A673 (cell line): ENCODE data around the gene ASTN1. TPM values are rescaled to one million over a fixed set of nuclear protein-coding genes. Genes with fewer than 3 reads are reported as not detected.

Experiments
- BruUV-seq: library from RNA; stranded (reverse); fragments of 400-500 nt; replicated peaks from 2 replicates; lab custom pipeline; 2021; lab: Mats Ljungman, UMichigan
- CTCF ChIA-PET: fragments of 300-600 bp; sonication (Branson Sonifier 250); formaldehyde crosslinking; loops from one replicate; lab custom pipeline; 2022; ENCODE audit warnings: antibody characterized with exemption; lab: Charles Lee
- POLR2A ChIA-PET: fragments of 300-600 bp; sonication (Branson Sonifier 250); formaldehyde crosslinking; loops from one replicate; lab custom pipeline; 2022; ENCODE audit warnings: antibody characterized with exemption; ENCODE audit not compliant: low non-redundant PET; lab: Charles Lee
- DNase-seq: peaks from one replicate; pipeline ENCODE4 v3.0.0-alpha.2; 2015; ENCODE audit warnings: low spot score
- H3K27ac ChIP-seq: fragments of 200-600 bp; sonication (generic); 2 replicates; pipeline ENCODE4 v1.5.1; 2016; ENCODE audit warnings: mixed run types, low read depth, mild to moderate bottlenecking, mixed read lengths, antibody characterized with exemption, low read length; ENCODE audit not compliant: poor library complexity, severe bottlenecking
- H3K27me3 ChIP-seq: fragments of 200-600 bp; sonication (generic); replicated peaks from 2 replicates; pipeline ENCODE4 v1.6.1; 2017; ENCODE audit warnings: mixed run types, low read depth, mild to moderate bottlenecking, mixed read lengths, antibody characterized with exemption, low read length; ENCODE audit not compliant: insufficient read depth, poor library complexity
- H3K36me3 ChIP-seq: fragments of 200-600 bp; sonication (generic); 2 replicates; pipeline ENCODE4 v1.6.1; 2016; ENCODE audit warnings: mixed run types, mild to moderate bottlenecking, mixed read lengths, antibody characterized with exemption, low read length; ENCODE audit not compliant: insufficient read depth, poor library complexity, severe bottlenecking
- H3K4me1 ChIP-seq: fragments of 200-600 bp; sonication (generic); 2 replicates; pipeline ENCODE4 v1.6.1; 2017; ENCODE audit warnings: mixed run types, mild to moderate bottlenecking, mixed read lengths, antibody characterized with exemption, low read length; ENCODE audit not compliant: insufficient read depth, poor library complexity, severe bottlenecking
- H3K4me3 ChIP-seq: fragments of 200-600 bp; sonication (generic); 2 replicates; pipeline ENCODE4 v1.5.1; 2016; ENCODE audit warnings: low read depth, mixed run types, mild to moderate bottlenecking, mixed read lengths, low read length; ENCODE audit not compliant: poor library complexity, severe bottlenecking
- H3K9me3 ChIP-seq: fragments of 200-600 bp; sonication (generic); 2 replicates; pipeline ENCODE4 v1.6.1; 2016; ENCODE audit warnings: mixed run types, low read depth, mild to moderate bottlenecking, mixed read lengths, antibody characterized with exemption, low read length; ENCODE audit not compliant: poor library complexity, severe bottlenecking
- CTCF ChIP-seq: fragments of 300-800, 200-600 bp; sonication (generic); conservative IDR thresholded peaks from 2 replicates; pipeline ENCODE4 v1.5.1; 2017; ENCODE audit warnings: low read depth, mild to moderate bottlenecking, antibody characterized with exemption, low read length, moderate library complexity, mixed read lengths
- EZH2 ChIP-seq: fragments of 200-600 bp; sonication (generic); IDR thresholded peaks from 2 replicates; pipeline ENCODE4 v1.6.1; 2017; ENCODE audit warnings: borderline replicate concordance, low read depth, mild to moderate bottlenecking, mixed read lengths, antibody characterized with exemption, low read length; ENCODE audit not compliant: poor library complexity, severe bottlenecking
- intact Hi-C: fragments of 100-400 bp; cut with micrococcal nuclease; formaldehyde crosslinking; loops from one replicate; pipeline ENCODE4 v1.10.0; 2022; ENCODE audit not compliant: unreplicated experiment
- total RNA-seq: library from RNA; stranded (reverse); gene quantifications from 2 replicates; pipeline ENCODE4 v1.2.3, GENCODE V29; 2021

ASTN1 gene
- total RNA-seq, 1 experiment from 2014 or later, result 0.41 TPM

GRCh38 chr1:176869577-176869976 is 294.9 kb downstream of the ASTN1 start:
- H3K27ac ChIP-seq, result no peak overlapping the region
- BruUV-seq, result no TSS peak
- no peaks in the 10 kb centered on the region for H3K4me1 ChIP-seq
- intact Hi-C loops, result no loop called here
- ChIA-PET POLR2A (no interaction called here), CTCF (no interaction called here)
- DNase-seq, result no peak
- TF ChIP-seq EZH2 (no peak), CTCF (no peak)
- H3K36me3 ChIP-seq, result no peaks in the 10 kb centered on the region
- no peaks in the 10 kb centered on the region for H3K9me3 ChIP-seq
- no peak overlapping the region for H3K4me3 ChIP-seq
- peaks cover 14% of the 10 kb centered on the region for H3K27me3 ChIP-seq

GRCh38 chr1:176866011-176866714 is 298.3 kb downstream of the ASTN1 start:
- Histone ChIP-seq H3K27me3 (peaks cover 14% of the 10 kb centered on the region), H3K4me1 (no peaks in the 10 kb centered on the region), H3K36me3 (no peaks in the 10 kb centered on the region), H3K27ac (no peak overlapping the region), H3K9me3 (no peaks in the 10 kb centered on the region), H3K4me3 (no peak overlapping the region)
- DNase-seq, result no peak
- ChIA-PET POLR2A (no interaction called here), CTCF (no interaction called here)
- TF ChIP-seq EZH2 (no peak), CTCF (no peak)
- intact Hi-C loops, result no loop called here
- BruUV-seq, result no TSS peak

- POLR2A ChIA-PET, result interaction anchor here (0.6 kb wide), 1 partner anchor 844 kb away, joined by 3 read pairs; no protein-coding TSS in a partner anchor
- intact Hi-C loops, result no loop called here
- no peak overlapping the region for H3K27ac ChIP-seq
- H3K4me1 ChIP-seq, result no peaks in the 10 kb centered on the region
- no peaks in the 10 kb centered on the region for H3K9me3 ChIP-seq
- peaks cover 14% of the 10 kb centered on the region for H3K27me3 ChIP-seq
- no peak for TF ChIP-seq EZH2
- no peak for TF ChIP-seq CTCF
- CTCF ChIA-PET, result no interaction called here
- no peak overlapping the region for H3K4me3 ChIP-seq
- no peak for DNase-seq
- no peaks in the 10 kb centered on the region for H3K36me3 ChIP-seq
- BruUV-seq, result no TSS peak
Observed at GRCh38 chr1:176864211-176864610, 300.3 kb downstream of the ASTN1 start.
